KMS-11 (cell line): ENCODE results near the gene THBS4.

ENCODE experiments used
- H2AFZ ChIP-seq: fragments of 200-600 bp; sonication (generic); 2 replicates; pipeline ENCODE4 v1.6.1; 2016; ENCODE audit warnings: antibody characterized with exemption, mixed run types, low read depth
- H3K27ac ChIP-seq: fragments of 200-600 bp; sonication (generic); 2 replicates; pipeline ENCODE4 v1.6.1; 2016; ENCODE audit warnings: mild to moderate bottlenecking, mixed run types
- H3K27me3 ChIP-seq: fragments of 200-600 bp; sonication (generic); 2 replicates; pipeline ENCODE4 v1.6.1; 2017; ENCODE audit warnings: mild to moderate bottlenecking, low read depth, mixed run types, moderate library complexity; ENCODE audit not compliant: insufficient read depth
- H3K36me3 ChIP-seq: fragments of 200-600 bp; sonication (generic); 2 replicates; pipeline ENCODE4 v1.6.1; 2017; ENCODE audit warnings: mild to moderate bottlenecking, mixed run types; ENCODE audit not compliant: insufficient read depth
- H3K4me1 ChIP-seq: fragments of 200-600 bp; sonication (generic); 2 replicates; pipeline ENCODE4 v1.6.1; 2016; ENCODE audit warnings: mild to moderate bottlenecking, low read depth, mixed run types; ENCODE audit not compliant: poor library complexity, severe bottlenecking
- H3K4me2 ChIP-seq: fragments of 200-600 bp; sonication (generic); 2 replicates; pipeline ENCODE4 v1.7.0; 2016; ENCODE audit warnings: mild to moderate bottlenecking, mixed run types
- H3K4me3 ChIP-seq: fragments of 200-600 bp; sonication (generic); IDR thresholded peaks from 2 replicates; pipeline ENCODE4 v1.6.1; 2017; ENCODE audit warnings: low read depth, low read length, mixed read lengths; ENCODE audit not compliant: insufficient read depth
- H3K79me2 ChIP-seq: fragments of 200-600 bp; sonication (generic); 2 replicates; pipeline ENCODE4 v1.6.1; 2016; ENCODE audit warnings: low read depth, mixed run types; ENCODE audit not compliant: insufficient read depth
- H3K9ac ChIP-seq: fragments of 200-600 bp; sonication (generic); 2 replicates; pipeline ENCODE4 v1.6.1; 2016; ENCODE audit warnings: mild to moderate bottlenecking, mixed run types
- H4K20me1 ChIP-seq: fragments of 200-600 bp; sonication (generic); 2 replicates; pipeline ENCODE4 v1.6.1; 2016; ENCODE audit warnings: mild to moderate bottlenecking, mixed run types; ENCODE audit not compliant: insufficient read depth
- TF ChIP-seq, protein P1 (sequence below): fragments of 200-600 bp; sonication (generic); conservative IDR thresholded peaks from 2 replicates; pipeline ENCODE4 v1.6.1; 2017; ENCODE audit warnings: low read depth, mild to moderate bottlenecking, antibody characterized with exemption, low read length, moderate library complexity, mixed read lengths

The THBS4 gene

DNA sequence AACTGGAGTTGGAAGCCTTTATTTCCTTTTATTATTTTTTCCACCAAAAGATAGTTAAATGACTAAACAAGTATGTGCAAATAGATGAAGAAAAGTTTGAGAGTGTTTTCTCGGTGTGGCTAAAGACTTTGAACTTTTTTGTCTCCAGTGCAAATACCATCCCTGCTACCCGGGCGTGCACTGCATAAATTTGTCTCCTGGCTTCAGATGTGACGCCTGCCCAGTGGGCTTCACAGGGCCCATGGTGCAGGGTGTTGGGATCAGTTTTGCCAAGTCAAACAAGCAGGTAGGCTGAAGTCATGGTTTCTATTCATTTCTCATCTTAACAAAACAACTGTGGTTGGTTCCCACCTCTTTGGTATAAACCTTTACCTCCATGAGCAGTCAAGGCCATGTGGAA is 26.4 kb downstream of the THBS4 start:
- no peaks in the 10 kb centered on the region for H3K4me1 ChIP-seq
- TF ChIP-seq, protein P1, sequence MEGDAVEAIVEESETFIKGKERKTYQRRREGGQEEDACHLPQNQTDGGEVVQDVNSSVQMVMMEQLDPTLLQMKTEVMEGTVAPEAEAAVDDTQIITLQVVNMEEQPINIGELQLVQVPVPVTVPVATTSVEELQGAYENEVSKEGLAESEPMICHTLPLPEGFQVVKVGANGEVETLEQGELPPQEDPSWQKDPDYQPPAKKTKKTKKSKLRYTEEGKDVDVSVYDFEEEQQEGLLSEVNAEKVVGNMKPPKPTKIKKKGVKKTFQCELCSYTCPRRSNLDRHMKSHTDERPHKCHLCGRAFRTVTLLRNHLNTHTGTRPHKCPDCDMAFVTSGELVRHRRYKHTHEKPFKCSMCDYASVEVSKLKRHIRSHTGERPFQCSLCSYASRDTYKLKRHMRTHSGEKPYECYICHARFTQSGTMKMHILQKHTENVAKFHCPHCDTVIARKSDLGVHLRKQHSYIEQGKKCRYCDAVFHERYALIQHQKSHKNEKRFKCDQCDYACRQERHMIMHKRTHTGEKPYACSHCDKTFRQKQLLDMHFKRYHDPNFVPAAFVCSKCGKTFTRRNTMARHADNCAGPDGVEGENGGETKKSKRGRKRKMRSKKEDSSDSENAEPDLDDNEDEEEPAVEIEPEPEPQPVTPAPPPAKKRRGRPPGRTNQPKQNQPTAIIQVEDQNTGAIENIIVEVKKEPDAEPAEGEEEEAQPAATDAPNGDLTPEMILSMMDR = no peak
- no peak overlapping the region for H3K4me3 ChIP-seq
- no peak overlapping the region for H2AFZ ChIP-seq
- no peaks in the 10 kb centered on the region for H4K20me1 ChIP-seq
- H3K4me2 ChIP-seq = no peak overlapping the region
- no peaks in the 10 kb centered on the region for H3K36me3 ChIP-seq
- H3K27me3 ChIP-seq = no peaks in the 10 kb centered on the region
- no peak overlapping the region for H3K9ac ChIP-seq
- no peaks in the 10 kb centered on the region for H3K79me2 ChIP-seq
- H3K27ac ChIP-seq = no peak overlapping the region

DNA sequence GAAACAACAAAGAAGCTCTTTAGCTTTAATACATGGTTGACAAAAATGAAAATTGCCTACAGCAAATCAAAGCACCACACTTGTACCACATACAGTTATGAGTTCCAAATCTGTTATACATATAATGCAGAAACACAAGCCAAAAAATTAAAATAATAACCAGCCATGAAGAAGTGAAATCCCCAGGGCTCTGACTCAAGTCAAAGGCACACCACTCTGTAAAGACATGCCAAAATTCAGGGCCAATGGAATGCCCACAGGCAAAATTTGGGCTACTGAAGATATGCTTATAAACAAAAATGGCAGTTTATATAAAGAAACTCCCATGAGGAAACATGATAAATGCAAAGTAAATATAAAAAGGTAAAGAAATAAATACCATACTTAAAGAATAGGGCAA is 29.0 kb downstream of the THBS4 start:
- H3K4me1 ChIP-seq = no peaks in the 10 kb centered on the region

DNA sequence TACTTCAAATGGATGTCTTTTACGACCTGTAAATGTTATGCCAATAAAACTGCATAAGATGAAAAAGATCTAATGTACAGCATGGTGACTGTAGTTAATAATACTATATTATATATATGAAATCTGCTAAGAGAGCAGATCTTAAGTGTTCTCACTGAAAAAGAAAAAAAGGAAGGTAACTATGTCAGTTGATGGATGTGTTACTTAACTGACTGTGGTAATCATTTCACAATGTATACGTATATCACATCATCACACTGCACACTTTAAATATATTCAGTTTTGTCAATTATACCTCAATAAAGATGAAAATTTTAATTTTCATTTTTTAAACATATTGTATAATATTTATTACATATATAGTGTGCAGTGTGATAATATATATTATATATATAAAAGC is 31.9 kb downstream of the THBS4 start:
- no peaks in the 10 kb centered on the region for H3K27me3 ChIP-seq
- H3K36me3 ChIP-seq = no peaks in the 10 kb centered on the region
- no peaks in the 10 kb centered on the region for H3K4me1 ChIP-seq
- no peak overlapping the region for H3K4me3 ChIP-seq
- H2AFZ ChIP-seq = no peak overlapping the region
- H3K4me2 ChIP-seq = no peak overlapping the region
- no peak overlapping the region for H3K27ac ChIP-seq
- no peak overlapping the region for H3K9ac ChIP-seq
- TF ChIP-seq, protein P1 = no peak
- H4K20me1 ChIP-seq = no peaks in the 10 kb centered on the region
- no peaks in the 10 kb centered on the region for H3K79me2 ChIP-seq

More for the DNA sequence above, 29.0 kb downstream of the THBS4 start:
- TF ChIP-seq, protein P1 = no peak
- no peaks in the 10 kb centered on the region for H3K27me3 ChIP-seq
- H3K4me2 ChIP-seq = no peak overlapping the region
- no peak overlapping the region for H3K27ac ChIP-seq
- no peaks in the 10 kb centered on the region for H4K20me1 ChIP-seq
- H3K79me2 ChIP-seq = no peaks in the 10 kb centered on the region
- no peak overlapping the region for H3K9ac ChIP-seq
- no peak overlapping the region for H3K4me3 ChIP-seq
- H3K36me3 ChIP-seq = no peaks in the 10 kb centered on the region
- H2AFZ ChIP-seq = no peak overlapping the region

DNA sequence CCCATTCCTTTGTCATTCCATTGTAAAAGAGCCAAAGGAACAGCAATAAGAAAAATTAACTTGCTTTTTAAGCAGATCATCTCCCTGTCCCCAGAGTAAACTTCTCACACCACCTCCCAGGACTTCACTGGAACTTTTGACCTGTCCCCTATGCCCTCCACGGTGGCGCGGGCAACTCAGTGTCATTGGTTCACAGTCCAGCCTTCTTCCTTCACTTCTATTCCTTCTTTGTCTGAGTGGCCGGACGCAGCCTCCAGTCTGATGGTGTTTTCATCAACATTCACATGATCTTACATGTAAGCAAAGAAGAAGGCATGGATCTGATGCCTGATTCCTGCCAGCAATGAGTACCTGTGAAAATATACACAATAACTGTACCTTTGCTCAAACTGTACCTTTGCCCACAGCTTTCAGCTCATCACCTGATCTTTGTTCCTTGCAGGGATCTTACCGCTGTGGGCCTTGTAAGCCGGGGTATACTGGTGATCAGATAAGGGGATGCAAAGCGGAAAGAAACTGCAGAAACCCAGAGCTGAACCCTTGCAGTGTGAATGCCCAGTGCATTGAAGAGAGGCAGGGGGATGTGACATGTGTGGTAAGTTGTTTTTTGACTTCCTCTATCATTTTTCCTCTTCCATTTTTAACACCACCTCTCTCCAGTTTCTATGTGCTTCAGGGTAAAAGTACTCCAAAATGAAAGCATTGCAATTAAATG is 32.5 kb downstream of the THBS4 start:
- H3K79me2 ChIP-seq = no peaks in the 10 kb centered on the region
- no peak overlapping the region for H2AFZ ChIP-seq
- no peaks in the 10 kb centered on the region for H3K36me3 ChIP-seq
- H3K9ac ChIP-seq = no peak overlapping the region
- H3K4me3 ChIP-seq = no peak overlapping the region
- TF ChIP-seq, protein P1 = no peak
- no peaks in the 10 kb centered on the region for H3K27me3 ChIP-seq
- no peaks in the 10 kb centered on the region for H4K20me1 ChIP-seq
- no peak overlapping the region for H3K4me2 ChIP-seq
- no peak overlapping the region for H3K27ac ChIP-seq
- H3K4me1 ChIP-seq = no peaks in the 10 kb centered on the region
